ENCODE results near the gene SPAG4.

Gene SPAG4

GRCh38 chr20:35611482-35611881 is 4.1 kb upstream of the SPAG4 start (continued):
- TF ChIP-seq ZIC2 (tag by site-specific recombination; IDR thresholded peaks at IDR 0.05) (no peak), KLF8 (tag by site-specific recombination; IDR thresholded peaks at IDR 0.05) (no peak)

- no peak overlapping the region; the same call in 1 of the 2 replicates for H3K4me3 ChIP-seq (ENCODE audit: low read depth, low read length)
- no peaks in the 10 kb centered on the region for H3K4me1 ChIP-seq (ENCODE audit: control insufficient read depth, insufficient read depth, low read length)
- peaks cover 0 to 12% of the 10 kb centered on the region in 2 experiments; a peak in 1 of 3 replicates for H3K36me3 ChIP-seq (ENCODE audit: control insufficient read depth in 2 of 2, insufficient read depth in 1 of 2, low read length in 2 of 2)
- H3K27ac ChIP-seq (ENCODE audit: extremely low read depth, low read depth, low read length) = no peak overlapping the region
- ChIA-PET CTCF (interaction anchor here (0.6 to 1.5 kb wide), 2 partner anchors 15 to 336 kb away, joined by 3 to 4 read pairs; no protein-coding TSS in a partner anchor), POLR2A (interaction anchor here (0.6 to 1.8 kb wide), 10 partner anchors 12 to 337 kb away, joined by 3 to 20 read pairs (median 6); partner anchors contain the start of genes CPNE1, ERGIC3, RBM12 and RBM39)
- H3K9me3 ChIP-seq (ENCODE audit: control insufficient read depth, insufficient read depth, low read depth, low read length) = no peaks in the 10 kb centered on the region
- TF ChIP-seq ZNF274 (IDR thresholded peaks at IDR 0.05; ENCODE audit: low read length) (no peak), ZNF274 (tag by site-specific recombination; IDR thresholded peaks at IDR 0.05; ENCODE audit: borderline replicate concordance) (no peak), GLIS2 (tag by site-specific recombination; IDR thresholded peaks at IDR 0.05) (no peak), ZSCAN30 (tag by site-specific recombination; IDR thresholded peaks at IDR 0.05) (no peak), ZNF112 (tag by site-specific recombination; IDR thresholded peaks at IDR 0.05) (no peak), ZNF677 (tag by site-specific recombination; IDR thresholded peaks at IDR 0.05) (no peak), ZNF514 (tag by site-specific recombination; IDR thresholded peaks at IDR 0.05) (no peak), ZNF548 (tag by site-specific recombination; IDR thresholded peaks at IDR 0.05) (no peak), SALL2 (tag by site-specific recombination; IDR thresholded peaks at IDR 0.05; ENCODE audit: borderline replicate concordance) (no peak), ZNF473 (tag by site-specific recombination; IDR thresholded peaks at IDR 0.05) (no peak), KLF8 (tag by site-specific recombination; IDR thresholded peaks at IDR 0.05) (peak; percentile 80), ZNF148 (tag by site-specific recombination; IDR thresholded peaks at IDR 0.05; ENCODE audit: borderline replicate concordance) (no peak), EGR2 (tag by site-specific recombination; IDR thresholded peaks at IDR 0.05; ENCODE audit: low read depth) (no peak), HIC1 (tag by site-specific recombination; IDR thresholded peaks at IDR 0.05) (peak; percentile 55), BCL6B (tag by site-specific recombination; IDR thresholded peaks at IDR 0.05) (no peak), ZNF513 (tag by site-specific recombination; IDR thresholded peaks at IDR 0.05) (no peak), ZNF362 (tag by site-specific recombination; IDR thresholded peaks at IDR 0.05) (peak; percentile 98), ZNF704 (tag by site-specific recombination; IDR thresholded peaks at IDR 0.05) (no peak), SP2 (tag by site-specific recombination; IDR thresholded peaks at IDR 0.05) (peak; percentile 93; the same call in 1 of the 2 replicates), SCRT1 (tag by site-specific recombination; IDR thresholded peaks at IDR 0.05; ENCODE audit: borderline replicate concordance) (peak; percentile 90), PBX3 (CRISPR knock-in tag; IDR thresholded peaks at IDR 0.05) (no peak), ZNF140 (tag by site-specific recombination; IDR thresholded peaks at IDR 0.05) (no peak)
Measured at GRCh38 chr20:35616465-35617396, 1.1 kb downstream of the SPAG4 start.
